Spleen (tissue), 11 donors: ENCODE measurements around the gene ADAMTS17. TPM values are rescaled to one million over a fixed set of nuclear protein-coding genes. Genes with fewer than 3 reads are reported as not detected.

Source experiments
- DNase-seq: peaks from one replicate; pipeline ENCODE4 v3.0.0-alpha.2; 2020
- H3K27ac ChIP-seq, 8 donors: fragments of 200-600 bp; sonication (generic) in 7 of 8; 1 replicate in 4 of 8; 2 replicates in 4 of 8; pipeline versions ENCODE4 v1.5.0 to v1.8.0; 2016 to 2021; ENCODE audit warnings: inconsistent platforms in 4 of 8, mild to moderate bottlenecking in 4 of 8, moderate library complexity in 1 of 8
- H3K27me3 ChIP-seq, 7 donors: fragments of 200-600 bp; sonication (generic) in 6 of 7; replicated peaks in 1 of 7; 1 replicate in 4 of 7; 2 replicates in 3 of 7; pipeline versions ENCODE4 v1.5.0 to v1.8.0; 2016 to 2021; ENCODE audit warnings: inconsistent platforms in 3 of 7, mild to moderate bottlenecking in 1 of 7
- H3K36me3 ChIP-seq, 6 donors: fragments of 200-600 bp; sonication (generic) in 5 of 6; 1 replicate in 4 of 6; 2 replicates in 2 of 6; pipeline versions ENCODE4 v1.5.0 to v1.8.0; 2016 to 2021; ENCODE audit warnings: inconsistent platforms in 2 of 6
- H3K4me1 ChIP-seq, 6 donors: fragments of 200-600 bp; sonication (generic) in 5 of 6; 1 replicate in 3 of 6; 2 replicates in 3 of 6; pipeline versions ENCODE4 v1.5.0 to v1.8.0; 2016 to 2021; ENCODE audit warnings: inconsistent platforms in 3 of 6
- H3K4me3 ChIP-seq, 8 donors: fragments of 200-600 bp; sonication (generic) in 7 of 8; 1 replicate in 4 of 8; 2 replicates in 4 of 8; pipeline versions ENCODE4 v1.5.0 to v1.8.0; 2016 to 2021; ENCODE audit warnings: inconsistent platforms in 4 of 8, mild to moderate bottlenecking in 4 of 8, moderate library complexity in 2 of 8
- H3K9me3 ChIP-seq, 8 donors: fragments of 200-600 bp; sonication (generic) in 7 of 8; 1 replicate in 4 of 8; 2 replicates in 4 of 8; pipeline versions ENCODE4 v1.5.0 to v1.8.0; 2016 to 2021; ENCODE audit warnings: inconsistent platforms in 4 of 8
- CTCF ChIP-seq, 11 experiments: fragments of 200-600 bp in 7 of 11; fragments of 450-650 bp in 4 of 11; sonication (generic) in 4 of 11; IDR thresholded peaks in 8 of 11; conservative IDR thresholded peaks in 3 of 11; 1 replicate in 7 of 11; 2 replicates in 4 of 11; pipeline versions ENCODE4 v1.4.0 to v1.8.0; 2016 to 2021; ENCODE audit warnings: antibody characterized with exemption in 11 of 11, inconsistent platforms in 4 of 11, mild to moderate bottlenecking in 1 of 11
- POLR2A ChIP-seq, 3 donors: fragments of 450-650 bp; IDR thresholded peaks; one replicate each; pipeline ENCODE4 v1.5.1; 2017; ENCODE audit warnings: antibody characterized with exemption in 3 of 3, mild to moderate bottlenecking in 1 of 3
- POLR2AphosphoS5 ChIP-seq, 3 donors: sonication (generic); formaldehyde crosslinking; IDR thresholded peaks; one replicate each; pipeline ENCODE4 v1.5.1; 2017; ENCODE audit warnings: antibody characterized with exemption in 3 of 3
- WGBS, 5 donors: extraction: QIAGEN DNeasy Blood & Tissue Kit in 3 of 5; methylation state at CpG; one replicate each; pipeline versions ENCODE4 v1.1.5 to v1.1.7; 2013 to 2018; 5-methylcytosine and 5-hydroxymethylcytosine counted together
- intact Hi-C: fragments of 100-400 bp; cut with DNase I; formaldehyde crosslinking; loops from one replicate; pipeline ENCODE4 v1.15.0; 2023; ENCODE audit warnings: low total_unique reads
- polyA plus RNA-seq, 3 donors: library from polyadenylated mRNA; stranded (reverse); fragments of 200-250 nt; gene quantifications; one replicate each; pipeline ENCODE4 v1.2.1, GENCODE V29; 2013
- total RNA-seq, 7 donors: library from RNA; depleted of rRNA in 3 of 7; stranded (reverse); fragments of >200 nt in 3 of 7; fragmentation: NEBNext Ultra II Directional in 4 of 7; extraction: Animal tissue kit (Norgen Biotek cat#: 25700) in 4 of 7; gene quantifications; one replicate each; pipeline versions ENCODE4 v1.1.0 to v1.2.1, GENCODE V29; 2016 to 2021
- donor health status: healthy with polysubstance abuse.
- donor health status: DM: no; HTN: no; CAD: no; lungs with moderate emphysema.
- donor health status: DM: no; HTN: no; CAD: no.
- donor health status: Bipolar disorder and iron deficiency.
- donor health status: healthy.
- donor health status: DM: no; HTN: no; CAD: no.
- donor health status: DM: yes; HTN: yes; CAD: no.

Gene ADAMTS17
- total and polyA plus RNA-seq, 10 donors = 0.21 to 13.2 (median 5.8) TPM

GRCh38 chr15:100020614-100021013 lies 321.2 kb downstream of the ADAMTS17 start:
- no peaks in the 10 kb centered on the region for H3K27me3 ChIP-seq
- DNase-seq = no peak
- no peak overlapping the region for H3K4me3 ChIP-seq
- peaks cover 0 to 13% (median 0%) of the 10 kb centered on the region in 8 donors for H3K9me3 ChIP-seq
- H3K36me3 ChIP-seq = no peaks in the 10 kb centered on the region
- H3K4me1 ChIP-seq = no peaks in the 10 kb centered on the region
- WGBS, 5 donors = 77 to 91% (median 88%) methylated on average over 6 of the region's 6 CpGs
- TF ChIP-seq CTCF (IDR thresholded peaks at IDR 0.05 in 8 of 11, conservative IDR thresholded peaks at IDR 0.05 in 3 of 11) = no peak
- TF ChIP-seq POLR2AphosphoS5 (IDR thresholded peaks at IDR 0.05) = no peak
- no peak for TF ChIP-seq POLR2A (IDR thresholded peaks at IDR 0.05)
- no peak overlapping the region for H3K27ac ChIP-seq
- intact Hi-C loops = no loop called here

GRCh38 chr15:100020189-100020588 lies 321.6 kb downstream of the ADAMTS17 start:
- Histone ChIP-seq H3K4me3 (no peak overlapping the region), H3K9me3 (peaks cover 0 to 13% (median 0%) of the 10 kb centered on the region in 8 donors), H3K27me3 (no peaks in the 10 kb centered on the region), H3K27ac (no peak overlapping the region), H3K36me3 (no peaks in the 10 kb centered on the region), H3K4me1 (no peaks in the 10 kb centered on the region)
- intact Hi-C loops = no loop called here
- no peak for TF ChIP-seq POLR2AphosphoS5 (IDR thresholded peaks at IDR 0.05)
- TF ChIP-seq POLR2A (IDR thresholded peaks at IDR 0.05) = no peak
- no peak for TF ChIP-seq CTCF (IDR thresholded peaks at IDR 0.05 in 8 of 11, conservative IDR thresholded peaks at IDR 0.05 in 3 of 11)
- WGBS, 5 donors = 69 to 86% (median 84%) methylated on average over 5 to 6 of the region's 6 CpGs
- no peak for DNase-seq

GRCh38 chr15:100019601-100020000 lies 322.2 kb downstream of the ADAMTS17 start:
- Histone ChIP-seq H3K9me3 (peaks cover 0 to 13% (median 0%) of the 10 kb centered on the region in 8 donors), H3K4me3 (no peak overlapping the region), H3K27me3 (no peaks in the 10 kb centered on the region), H3K27ac (no peak overlapping the region), H3K4me1 (no peaks in the 10 kb centered on the region), H3K36me3 (no peaks in the 10 kb centered on the region)
- WGBS, 5 donors = 89 to 92% (median 91%) methylated on average over 6 of the region's 6 CpGs
- TF ChIP-seq POLR2AphosphoS5 (IDR thresholded peaks at IDR 0.05) (no peak), POLR2A (IDR thresholded peaks at IDR 0.05) (no peak)
- intact Hi-C loops = no loop called here
- no peak for DNase-seq

GRCh38 chr15:100018191-100018590 lies 323.6 kb downstream of the ADAMTS17 start:
- Histone ChIP-seq H3K36me3 (no peaks in the 10 kb centered on the region), H3K4me1 (no peaks in the 10 kb centered on the region), H3K9me3 (peaks cover 0 to 15% (median 0%) of the 10 kb centered on the region in 8 donors), H3K4me3 (no peak overlapping the region), H3K27ac (no peak overlapping the region), H3K27me3 (no peaks in the 10 kb centered on the region)
- DNase-seq = no peak
- 66 to 81% (median 72%) methylated on average over 4 of the region's 4 CpGs for WGBS, 5 donors
- no peak for TF ChIP-seq POLR2AphosphoS5 (IDR thresholded peaks at IDR 0.05)
- no peak for TF ChIP-seq CTCF (IDR thresholded peaks at IDR 0.05 in 8 of 11, conservative IDR thresholded peaks at IDR 0.05 in 3 of 11)
- TF ChIP-seq POLR2A (IDR thresholded peaks at IDR 0.05) = no peak
- intact Hi-C loops = no loop called here

GRCh38 chr15:100017140-100017539 lies 324.6 kb downstream of the ADAMTS17 start:
- Histone ChIP-seq H3K27ac (no peak overlapping the region), H3K27me3 (no peaks in the 10 kb centered on the region), H3K4me3 (no peak overlapping the region), H3K4me1 (no peaks in the 10 kb centered on the region), H3K9me3 (peaks cover 0 to 16% (median 0%) of the 10 kb centered on the region in 8 donors), H3K36me3 (no peaks in the 10 kb centered on the region)
- no peak for DNase-seq
- intact Hi-C loops = no loop called here
- TF ChIP-seq POLR2AphosphoS5 (IDR thresholded peaks at IDR 0.05) (no peak), POLR2A (IDR thresholded peaks at IDR 0.05) (no peak), CTCF (IDR thresholded peaks at IDR 0.05 in 8 of 11, conservative IDR thresholded peaks at IDR 0.05 in 3 of 11) (no peak)
- 84 to 95% (median 90%) methylated on average over 3 to 7 of the region's 7 CpGs for WGBS, 5 donors
